Type B pancreatic cell (in vitro differentiated cells): ENCODE results near the gene MUC20. TPM values are rescaled to one million over a fixed set of nuclear protein-coding genes. Genes with fewer than 3 reads are reported as not detected.

Experiments used
- DNase-seq: peaks from one replicate; pipeline ENCODE4 v3.0.0; 2021; ENCODE audit warnings: mixed read lengths; ENCODE audit not compliant: unreplicated experiment; ENCODE audit errors: extremely low spot score
- H3K27ac Mint-ChIP-seq: 2 replicates; pipeline ENCODE4 v1.8.0; 2021; ENCODE audit warnings: mild to moderate bottlenecking, mixed read lengths
- H3K27me3 Mint-ChIP-seq: 2 replicates; pipeline ENCODE4 v1.8.0; 2021; ENCODE audit warnings: mixed read lengths
- H3K36me3 Mint-ChIP-seq: 2 replicates; pipeline ENCODE4 v1.8.0; 2021; ENCODE audit warnings: mixed read lengths
- H3K4me1 Mint-ChIP-seq: one replicate; pipeline ENCODE4 v1.8.0; 2021; ENCODE audit warnings: mixed read lengths; ENCODE audit not compliant: unreplicated experiment
- H3K4me3 Mint-ChIP-seq: 2 replicates; pipeline ENCODE4 v1.8.0; 2021; ENCODE audit warnings: mild to moderate bottlenecking, mixed read lengths
- H3K9me3 Mint-ChIP-seq: 2 replicates; pipeline ENCODE4 v1.8.0; 2021; ENCODE audit warnings: mixed read lengths
- total RNA-seq: library from RNA; stranded (reverse); gene quantifications from 2 replicates; pipeline ENCODE4 v1.2.1, GENCODE V29; 2021; ENCODE audit warnings: low replicate concordance
- TF ChIP-seq, protein P1 (sequence below): fragments of 200-600 bp; sonication (generic); conservative IDR thresholded peaks from 2 replicates; pipeline ENCODE4 v1.5.0; 2021; ENCODE audit warnings: antibody characterized with exemption, mild to moderate bottlenecking

MUC20 gene
- total RNA-seq, 1 donor from 2014 or later, result 20.0 TPM

DNA sequence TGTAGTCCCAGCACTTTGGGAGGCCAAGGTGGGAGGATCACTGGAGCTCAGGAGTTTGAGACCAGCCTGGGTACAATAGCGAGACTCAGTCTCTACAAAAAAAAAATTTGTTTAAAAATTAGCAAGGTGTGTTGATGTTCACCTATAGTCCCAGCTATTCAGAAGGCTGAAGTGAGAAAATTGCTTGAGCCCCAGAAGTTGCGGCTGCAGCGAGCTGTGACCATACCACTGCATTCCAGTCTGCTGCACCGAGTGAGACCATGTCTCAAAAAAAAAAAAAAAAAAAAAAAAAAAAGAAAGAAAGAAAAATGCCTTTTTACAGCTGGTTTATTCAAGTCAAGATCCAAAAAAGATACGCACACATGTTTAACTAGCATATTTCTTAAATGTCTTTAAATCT lies 17.0 kb upstream of the MUC20 start:
- Mint-ChIP-seq H3K36me3 (peaks cover 12% of the 10 kb centered on the region), H3K27ac (no peak overlapping the region), H3K9me3 (no peaks in the 10 kb centered on the region), H3K4me3 (no peak overlapping the region), H3K4me1 (peaks cover 3% of the 10 kb centered on the region), H3K27me3 (no peaks in the 10 kb centered on the region)
- TF ChIP-seq, protein P1, sequence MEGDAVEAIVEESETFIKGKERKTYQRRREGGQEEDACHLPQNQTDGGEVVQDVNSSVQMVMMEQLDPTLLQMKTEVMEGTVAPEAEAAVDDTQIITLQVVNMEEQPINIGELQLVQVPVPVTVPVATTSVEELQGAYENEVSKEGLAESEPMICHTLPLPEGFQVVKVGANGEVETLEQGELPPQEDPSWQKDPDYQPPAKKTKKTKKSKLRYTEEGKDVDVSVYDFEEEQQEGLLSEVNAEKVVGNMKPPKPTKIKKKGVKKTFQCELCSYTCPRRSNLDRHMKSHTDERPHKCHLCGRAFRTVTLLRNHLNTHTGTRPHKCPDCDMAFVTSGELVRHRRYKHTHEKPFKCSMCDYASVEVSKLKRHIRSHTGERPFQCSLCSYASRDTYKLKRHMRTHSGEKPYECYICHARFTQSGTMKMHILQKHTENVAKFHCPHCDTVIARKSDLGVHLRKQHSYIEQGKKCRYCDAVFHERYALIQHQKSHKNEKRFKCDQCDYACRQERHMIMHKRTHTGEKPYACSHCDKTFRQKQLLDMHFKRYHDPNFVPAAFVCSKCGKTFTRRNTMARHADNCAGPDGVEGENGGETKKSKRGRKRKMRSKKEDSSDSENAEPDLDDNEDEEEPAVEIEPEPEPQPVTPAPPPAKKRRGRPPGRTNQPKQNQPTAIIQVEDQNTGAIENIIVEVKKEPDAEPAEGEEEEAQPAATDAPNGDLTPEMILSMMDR, result no peak
- DNase-seq, result no peak

- Mint-ChIP-seq H3K4me3 (no peak overlapping the region), H3K27me3 (no peaks in the 10 kb centered on the region), H3K27ac (no peak overlapping the region), H3K36me3 (peaks cover 14% of the 10 kb centered on the region), H3K4me1 (no peaks in the 10 kb centered on the region), H3K9me3 (no peaks in the 10 kb centered on the region)
- TF ChIP-seq, protein P1, result no peak
- DNase-seq, result no peak
Observed at GRCh38 chr3:195704433-195704999, 16.3 kb upstream of the MUC20 start.

DNA sequence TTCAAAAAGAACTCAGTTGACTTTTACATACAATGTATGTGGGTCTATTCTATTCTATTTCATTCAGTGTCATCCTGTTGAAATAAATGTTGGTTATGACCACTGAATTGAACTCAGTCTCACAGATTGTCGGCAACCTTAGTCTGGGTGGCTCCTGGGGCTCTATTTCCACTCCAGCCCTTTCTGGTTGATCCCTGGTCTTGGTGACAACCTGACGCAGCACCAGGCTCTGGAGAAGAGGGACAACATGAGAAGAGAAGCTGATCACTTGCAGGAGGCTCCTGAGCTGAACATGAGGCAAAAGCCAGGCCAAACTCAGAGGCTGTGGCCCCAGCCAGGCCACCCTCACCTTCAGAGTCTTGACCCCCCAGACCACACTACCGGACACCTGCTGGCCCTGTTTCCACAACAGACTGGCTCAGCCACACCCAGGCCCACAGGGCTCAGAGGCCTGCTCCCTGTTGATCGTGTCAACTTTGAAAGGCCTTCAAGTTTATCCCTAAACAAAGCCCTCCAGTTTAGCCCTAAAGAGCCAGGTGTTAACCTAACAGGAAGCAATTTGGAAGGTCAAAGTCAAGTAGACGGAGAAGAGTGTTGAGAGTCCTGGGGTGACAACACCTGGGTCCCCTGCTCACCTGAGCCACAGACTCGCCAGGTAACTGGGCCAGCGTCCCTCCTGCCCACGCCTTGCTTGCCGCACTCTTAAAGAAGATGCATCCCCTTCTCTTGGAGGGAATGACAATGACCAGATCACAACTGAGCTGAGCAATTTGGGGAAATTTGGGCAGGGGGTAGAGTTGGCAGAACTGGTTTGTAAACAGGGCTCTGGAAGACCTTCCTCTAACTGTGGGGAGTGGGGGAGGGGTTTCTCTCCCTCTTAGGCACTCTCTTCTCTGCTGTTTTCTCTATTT lies 15.4 kb upstream of the MUC20 start:
- no peak for DNase-seq
- Mint-ChIP-seq H3K27ac (no peak overlapping the region), H3K4me3 (no peak overlapping the region)

DNA sequence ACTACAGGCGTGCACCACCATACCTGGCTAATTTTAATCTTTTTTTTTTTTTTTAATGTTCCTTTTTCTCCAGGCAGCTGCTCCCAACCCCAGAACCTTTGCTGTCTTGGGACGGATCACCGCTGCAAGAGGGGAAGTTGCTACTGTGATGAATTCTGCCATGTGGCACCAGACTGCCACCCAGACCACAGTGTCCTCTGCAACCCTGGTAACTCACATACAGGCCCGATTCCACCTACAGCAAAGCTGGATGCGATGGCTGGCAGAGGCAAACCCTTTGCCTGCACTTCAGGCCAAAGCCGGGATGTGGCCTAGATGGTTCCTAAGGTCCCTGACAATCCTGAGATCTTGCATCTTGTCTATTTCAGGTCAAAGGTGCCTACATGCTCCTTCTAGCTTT lies 12.7 kb upstream of the MUC20 start:
- no peaks in the 10 kb centered on the region for H3K9me3 Mint-ChIP-seq
- no peak for DNase-seq
- H3K4me1 Mint-ChIP-seq, result no peaks in the 10 kb centered on the region
- peaks cover 18% of the 10 kb centered on the region for H3K36me3 Mint-ChIP-seq
- TF ChIP-seq, protein P1, result no peak
- H3K27me3 Mint-ChIP-seq, result no peaks in the 10 kb centered on the region
- H3K27ac Mint-ChIP-seq, result no peak overlapping the region
- no peak overlapping the region for H3K4me3 Mint-ChIP-seq

More for the DNA sequence above, 15.4 kb upstream of the MUC20 start:
- Mint-ChIP-seq H3K9me3 (no peaks in the 10 kb centered on the region), H3K27me3 (no peaks in the 10 kb centered on the region), H3K4me1 (no peaks in the 10 kb centered on the region), H3K36me3 (peaks cover 18% of the 10 kb centered on the region)
- TF ChIP-seq, protein P1, result no peak

- TF ChIP-seq, protein P1, result no peak
- Mint-ChIP-seq H3K4me1 (no peaks in the 10 kb centered on the region), H3K27me3 (no peaks in the 10 kb centered on the region), H3K9me3 (no peaks in the 10 kb centered on the region), H3K27ac (no peak overlapping the region), H3K4me3 (no peak overlapping the region), H3K36me3 (peaks cover 18% of the 10 kb centered on the region)
- no peak for DNase-seq
Observed at GRCh38 chr3:195708626-195709481, 11.9 kb upstream of the MUC20 start.
